Heart right ventricle (tissue), 16 donors: ENCODE results near the gene HNRNPR. TPM values are rescaled to one million over a fixed set of nuclear protein-coding genes. Genes with fewer than 3 reads are reported as not detected.

Experiments
- ATAC-seq, 8 donors: fragments of 200-7000 bp; cut with Tn5 transposase; one replicate each; pipeline ENCODE4 v1.9.1; 2020; ENCODE audit warnings: mild to moderate bottlenecking in 8 of 8, moderate library complexity in 8 of 8, moderate number of reproducible peaks in 1 of 8
- DNase-seq, 2 donors: peaks; one replicate each; pipeline ENCODE4 v3.0.0-alpha.2; 2020
- H3K27ac ChIP-seq, 10 donors: fragments of 200-600 bp; sonication (generic) in 2 of 10; one replicate each; pipeline versions ENCODE4 v1.5.0 to v1.8.0; 2020 to 2022; ENCODE audit warnings: mild to moderate bottlenecking in 3 of 10
- H3K27me3 ChIP-seq, 7 donors: fragments of 200-600 bp; one replicate each; pipeline ENCODE4 v1.8.0; 2021 to 2022; ENCODE audit warnings: mild to moderate bottlenecking in 2 of 7
- H3K36me3 ChIP-seq, 9 donors: fragments of 200-600 bp; sonication (generic) in 1 of 9; one replicate each; pipeline versions ENCODE4 v1.5.0 to v1.8.0; 2020 to 2022; ENCODE audit warnings: mild to moderate bottlenecking in 2 of 9
- H3K4me1 ChIP-seq, 9 donors: fragments of 200-600 bp; sonication (generic) in 1 of 9; one replicate each; pipeline versions ENCODE4 v1.5.0 to v1.8.0; 2020 to 2022; ENCODE audit warnings: mild to moderate bottlenecking in 4 of 9
- H3K4me3 ChIP-seq, 10 donors: fragments of 200-600 bp; sonication (generic) in 2 of 10; one replicate each; pipeline versions ENCODE4 v1.5.0 to v1.8.0; 2020 to 2022; ENCODE audit warnings: mild to moderate bottlenecking in 7 of 10, moderate library complexity in 2 of 10
- H3K9me3 ChIP-seq, 11 donors: fragments of 200-600 bp in 10 of 11; sonication (generic) in 2 of 11; one replicate each; pipeline versions ENCODE4 v1.5.0 to v1.8.0; 2013 to 2022; ENCODE audit warnings: mild to moderate bottlenecking in 2 of 11, control low read depth in 1 of 11, moderate library complexity in 1 of 11
- CTCF ChIP-seq, 9 donors: fragments of 200-600 bp; sonication (generic) in 2 of 9; IDR thresholded peaks; one replicate each; pipeline versions ENCODE4 v1.5.0 to v1.8.0; 2021 to 2022; ENCODE audit warnings: antibody characterized with exemption in 9 of 9, mild to moderate bottlenecking in 5 of 9, moderate library complexity in 1 of 9
- WGBS, 2 donors: extraction: QIAGEN DNeasy Blood & Tissue Kit; methylation state at CpG; one replicate each; pipeline ENCODE4 v1.1.7; 2013; ENCODE audit warnings: inconsistent platforms in 1 of 2; 5-methylcytosine and 5-hydroxymethylcytosine counted together
- intact Hi-C, 10 donors: fragments of 100-400 bp; cut with DNase I; formaldehyde crosslinking; loops; one replicate each; pipeline versions ENCODE4 v1.11.1 to v1.14.2; 2022
- polyA plus RNA-seq, 2 donors: library from polyadenylated mRNA; stranded (reverse); fragments of 200-250 nt; gene quantifications; one replicate each; pipeline ENCODE4 v1.2.3, GENCODE V29; 2013
- total RNA-seq, 10 donors: library from RNA; stranded (reverse); fragmentation: NEBNext Ultra II Directional in 3 of 10; extraction: Animal tissue kit (Norgen Biotek cat#: 25700) in 3 of 10; gene quantifications; one replicate each; pipeline versions ENCODE4 v1.2.1 to v1.2.4, GENCODE V29; 2021 to 2023
- donor health status: Arrhythmogenic right ventricular cardiomyopathy.
- donor health status: ischemic (EF 13 %, LVEDD 7.1; RV severe dilation, severe dysfunction).
- donor health status: healthy with polysubstance abuse.
- donor health status: DM: no; HTN: yes; CAD: no.
- donor health status: DM: no; HTN: no; CAD: no.
- donor health status: ischemic (EF 25% LVEDD 6.9; RV normal size, moderate dysfunction).
- donor health status: ischemic (EF 25% LVEDD 5.7; RV mildly dilated, moderate dysfunction).
- donor health status: healthy.
- donor health status: DM: yes; HTN: yes; CAD: no.
- donor health status: Ischemic cardiomyopathy.
- donor health status: ischemic (EF 35%, LVEDD 5.7; RV mildly dilated, moderate dysfunction).
- donor health status: nonischemic (EF 11% LVEDD 7.7; RV severe dilation, severe dysfunction).
- donor health status: DM: yes; HTN: yes; CAD: no.
- donor health status: PGD.
- donor health status: ischemic (EF 29% LVEDD 5.4; RV normal size, mild dysfunction).
- donor health status: nonischemic (EF 23%, LVEDD 6.1; RV moderate dilation, normal function).

The HNRNPR gene
- total and polyA plus RNA-seq, 12 donors, result 44.6 to 72.7 (median 64.0) TPM

GRCh38 chr1:23296931-23297330 lies 47.2 kb downstream of the HNRNPR start:
- H3K36me3 ChIP-seq, result peaks cover 0 to 83% (median 6%) of the 10 kb centered on the region in 9 donors
- no peak for TF ChIP-seq CTCF (IDR thresholded peaks at IDR 0.05)
- no peaks in the 10 kb centered on the region for H3K27me3 ChIP-seq
- WGBS, 2 donors, result 96 to 98% methylated on average over 2 of the region's 2 CpGs
- H3K27ac ChIP-seq, result no peak overlapping the region
- DNase-seq (no peak), ATAC-seq (no peak)
- no peaks in the 10 kb centered on the region for H3K9me3 ChIP-seq
- intact Hi-C loops, result no loop called here
- no peak overlapping the region for H3K4me3 ChIP-seq
- H3K4me1 ChIP-seq, result peaks cover 0 to 8% (median 0%) of the 10 kb centered on the region in 9 donors

GRCh38 chr1:23291706-23292105 lies 52.4 kb downstream of the HNRNPR start:
- Histone ChIP-seq H3K27ac (no peak overlapping the region), H3K27me3 (no peaks in the 10 kb centered on the region), H3K9me3 (no peaks in the 10 kb centered on the region), H3K4me3 (no peak overlapping the region), H3K36me3 (peaks cover 0 to 56% (median 4%) of the 10 kb centered on the region in 9 donors), H3K4me1 (peaks cover 0 to 14% (median 0%) of the 10 kb centered on the region in 9 donors)
- 73 to 98% methylated on average over 2 of the region's 2 CpGs for WGBS, 2 donors
- no peak for DNase-seq
- no peak for ATAC-seq
- intact Hi-C loops, result no loop called here
- TF ChIP-seq CTCF (IDR thresholded peaks at IDR 0.05), result no peak

GRCh38 chr1:23290836-23291565 lies 53.1 kb downstream of the HNRNPR start:
- ATAC-seq (no peak), DNase-seq (no peak)
- H3K27ac ChIP-seq, result no peak overlapping the region
- H3K4me1 ChIP-seq, result peaks cover 0 to 14% (median 0%) of the 10 kb centered on the region in 9 donors
- TF ChIP-seq CTCF (IDR thresholded peaks at IDR 0.05), result no peak
- no peaks in the 10 kb centered on the region for H3K9me3 ChIP-seq
- no peaks in the 10 kb centered on the region for H3K27me3 ChIP-seq
- intact Hi-C loops, result no loop called here
- WGBS, 2 donors, result 79 to 83% methylated on average over 9 of the region's 9 CpGs
- peaks cover 0 to 56% (median 4%) of the 10 kb centered on the region in 9 donors for H3K36me3 ChIP-seq
- H3K4me3 ChIP-seq, result no peak overlapping the region

- no peak overlapping the region for H3K4me3 ChIP-seq
- H3K36me3 ChIP-seq, result peaks cover 0 to 59% (median 0%) of the 10 kb centered on the region in 9 donors
- no peaks in the 10 kb centered on the region for H3K9me3 ChIP-seq
- DNase-seq (no peak), ATAC-seq (no peak)
- no peak overlapping the region for H3K27ac ChIP-seq
- no peaks in the 10 kb centered on the region for H3K27me3 ChIP-seq
- no peak for TF ChIP-seq CTCF (IDR thresholded peaks at IDR 0.05)
- H3K4me1 ChIP-seq, result peaks cover 0 to 14% (median 0%) of the 10 kb centered on the region in 9 donors
- WGBS, 2 donors, result 62 to 64% methylated on average over 3 of the region's 3 CpGs
- intact Hi-C loops, result loop anchor here in 2 of 10 donors (10.0 kb wide), 1 partner anchor 194 kb away; no protein-coding TSS in a partner anchor
Measured at GRCh38 chr1:23288671-23289070, 55.4 kb downstream of the HNRNPR start.
